ENCODE measurements around the gene TBC1D8. TPM values are rescaled to one million over a fixed set of nuclear protein-coding genes. Genes with fewer than 3 reads are reported as not detected.
A peak's percentile ranks its signal among the peaks of the same experiment; 100 is the strongest.

Gene TBC1D8
- total and polyA plus RNA-seq, 2 of the 13 experiments (the other 11 are each of a cell fraction or from before 2014, with no cell fraction given) = 45.1 to 95.4 TPM

DNA sequence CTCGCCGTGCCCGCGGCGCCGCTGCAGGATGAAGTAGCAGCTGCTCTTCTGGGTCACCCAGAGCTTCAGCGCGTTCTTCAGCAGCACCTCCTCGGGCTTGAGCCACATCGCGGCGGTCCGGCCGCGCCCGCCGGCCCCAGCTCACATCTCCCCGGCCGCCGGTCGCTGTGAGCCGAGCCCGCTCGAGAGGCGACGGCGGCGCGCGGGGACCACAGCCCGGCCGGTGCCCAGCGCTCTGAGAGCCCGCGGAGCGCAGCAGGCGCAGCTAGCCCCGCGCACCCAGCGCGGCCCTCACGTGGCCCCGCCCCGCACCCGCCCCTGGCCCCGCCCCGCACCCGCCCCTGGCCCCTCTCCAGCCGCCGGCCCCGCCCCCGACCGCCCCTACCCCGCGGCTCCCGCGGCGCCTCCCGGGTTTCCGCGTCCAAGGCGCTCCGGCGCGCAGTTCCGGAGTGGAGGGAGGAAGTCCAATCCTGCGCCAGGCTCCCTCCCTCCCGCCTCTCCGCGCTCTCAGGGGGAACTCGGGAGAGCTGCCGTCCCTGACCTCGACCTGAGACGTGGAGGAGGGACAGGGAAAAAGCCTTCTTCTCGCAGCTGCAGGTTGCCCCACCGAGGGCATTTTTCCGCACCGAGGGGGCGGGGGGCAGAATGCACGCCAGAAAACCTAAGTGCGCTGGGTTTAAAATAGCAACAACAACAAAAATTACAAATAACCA, at the start of gene TBC1D8 (continued):
- TF ChIP-seq, protein P1, sequence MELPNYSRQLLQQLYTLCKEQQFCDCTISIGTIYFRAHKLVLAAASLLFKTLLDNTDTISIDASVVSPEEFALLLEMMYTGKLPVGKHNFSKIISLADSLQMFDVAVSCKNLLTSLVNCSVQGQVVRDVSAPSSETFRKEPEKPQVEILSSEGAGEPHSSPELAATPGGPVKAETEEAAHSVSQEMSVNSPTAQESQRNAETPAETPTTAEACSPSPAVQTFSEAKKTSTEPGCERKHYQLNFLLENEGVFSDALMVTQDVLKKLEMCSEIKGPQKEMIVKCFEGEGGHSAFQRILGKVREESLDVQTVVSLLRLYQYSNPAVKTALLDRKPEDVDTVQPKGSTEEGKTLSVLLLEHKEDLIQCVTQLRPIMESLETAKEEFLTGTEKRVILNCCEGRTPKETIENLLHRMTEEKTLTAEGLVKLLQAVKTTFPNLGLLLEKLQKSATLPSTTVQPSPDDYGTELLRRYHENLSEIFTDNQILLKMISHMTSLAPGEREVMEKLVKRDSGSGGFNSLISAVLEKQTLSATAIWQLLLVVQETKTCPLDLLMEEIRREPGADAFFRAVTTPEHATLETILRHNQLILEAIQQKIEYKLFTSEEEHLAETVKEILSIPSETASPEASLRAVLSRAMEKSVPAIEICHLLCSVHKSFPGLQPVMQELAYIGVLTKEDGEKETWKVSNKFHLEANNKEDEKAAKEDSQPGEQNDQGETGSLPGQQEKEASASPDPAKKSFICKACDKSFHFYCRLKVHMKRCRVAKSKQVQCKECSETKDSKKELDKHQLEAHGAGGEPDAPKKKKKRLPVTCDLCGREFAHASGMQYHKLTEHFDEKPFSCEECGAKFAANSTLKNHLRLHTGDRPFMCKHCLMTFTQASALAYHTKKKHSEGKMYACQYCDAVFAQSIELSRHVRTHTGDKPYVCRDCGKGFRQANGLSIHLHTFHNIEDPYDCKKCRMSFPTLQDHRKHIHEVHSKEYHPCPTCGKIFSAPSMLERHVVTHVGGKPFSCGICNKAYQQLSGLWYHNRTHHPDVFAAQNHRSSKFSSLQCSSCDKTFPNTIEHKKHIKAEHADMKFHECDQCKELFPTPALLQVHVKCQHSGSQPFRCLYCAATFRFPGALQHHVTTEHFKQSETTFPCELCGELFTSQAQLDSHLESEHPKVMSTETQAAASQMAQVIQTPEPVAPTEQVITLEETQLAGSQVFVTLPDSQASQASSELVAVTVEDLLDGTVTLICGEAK (IDR thresholded peaks at IDR 0.05) = no peak
- TF ChIP-seq, protein P1 (CRISPR knock-in tag; IDR thresholded peaks at IDR 0.05) = no peak
- TF ChIP-seq, protein P2, sequence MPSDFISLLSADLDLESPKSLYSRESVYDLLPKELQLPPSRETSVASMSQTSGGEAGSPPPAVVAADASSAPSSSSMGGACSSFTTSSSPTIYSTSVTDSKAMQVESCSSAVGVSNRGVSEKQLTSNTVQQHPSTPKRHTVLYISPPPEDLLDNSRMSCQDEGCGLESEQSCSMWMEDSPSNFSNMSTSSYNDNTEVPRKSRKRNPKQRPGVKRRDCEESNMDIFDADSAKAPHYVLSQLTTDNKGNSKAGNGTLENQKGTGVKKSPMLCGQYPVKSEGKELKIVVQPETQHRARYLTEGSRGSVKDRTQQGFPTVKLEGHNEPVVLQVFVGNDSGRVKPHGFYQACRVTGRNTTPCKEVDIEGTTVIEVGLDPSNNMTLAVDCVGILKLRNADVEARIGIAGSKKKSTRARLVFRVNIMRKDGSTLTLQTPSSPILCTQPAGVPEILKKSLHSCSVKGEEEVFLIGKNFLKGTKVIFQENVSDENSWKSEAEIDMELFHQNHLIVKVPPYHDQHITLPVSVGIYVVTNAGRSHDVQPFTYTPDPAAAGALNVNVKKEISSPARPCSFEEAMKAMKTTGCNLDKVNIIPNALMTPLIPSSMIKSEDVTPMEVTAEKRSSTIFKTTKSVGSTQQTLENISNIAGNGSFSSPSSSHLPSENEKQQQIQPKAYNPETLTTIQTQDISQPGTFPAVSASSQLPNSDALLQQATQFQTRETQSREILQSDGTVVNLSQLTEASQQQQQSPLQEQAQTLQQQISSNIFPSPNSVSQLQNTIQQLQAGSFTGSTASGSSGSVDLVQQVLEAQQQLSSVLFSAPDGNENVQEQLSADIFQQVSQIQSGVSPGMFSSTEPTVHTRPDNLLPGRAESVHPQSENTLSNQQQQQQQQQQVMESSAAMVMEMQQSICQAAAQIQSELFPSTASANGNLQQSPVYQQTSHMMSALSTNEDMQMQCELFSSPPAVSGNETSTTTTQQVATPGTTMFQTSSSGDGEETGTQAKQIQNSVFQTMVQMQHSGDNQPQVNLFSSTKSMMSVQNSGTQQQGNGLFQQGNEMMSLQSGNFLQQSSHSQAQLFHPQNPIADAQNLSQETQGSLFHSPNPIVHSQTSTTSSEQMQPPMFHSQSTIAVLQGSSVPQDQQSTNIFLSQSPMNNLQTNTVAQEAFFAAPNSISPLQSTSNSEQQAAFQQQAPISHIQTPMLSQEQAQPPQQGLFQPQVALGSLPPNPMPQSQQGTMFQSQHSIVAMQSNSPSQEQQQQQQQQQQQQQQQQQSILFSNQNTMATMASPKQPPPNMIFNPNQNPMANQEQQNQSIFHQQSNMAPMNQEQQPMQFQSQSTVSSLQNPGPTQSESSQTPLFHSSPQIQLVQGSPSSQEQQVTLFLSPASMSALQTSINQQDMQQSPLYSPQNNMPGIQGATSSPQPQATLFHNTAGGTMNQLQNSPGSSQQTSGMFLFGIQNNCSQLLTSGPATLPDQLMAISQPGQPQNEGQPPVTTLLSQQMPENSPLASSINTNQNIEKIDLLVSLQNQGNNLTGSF (CRISPR knock-in tag; IDR thresholded peaks at IDR 0.05) = no peak
- TF ChIP-seq, protein P3, sequence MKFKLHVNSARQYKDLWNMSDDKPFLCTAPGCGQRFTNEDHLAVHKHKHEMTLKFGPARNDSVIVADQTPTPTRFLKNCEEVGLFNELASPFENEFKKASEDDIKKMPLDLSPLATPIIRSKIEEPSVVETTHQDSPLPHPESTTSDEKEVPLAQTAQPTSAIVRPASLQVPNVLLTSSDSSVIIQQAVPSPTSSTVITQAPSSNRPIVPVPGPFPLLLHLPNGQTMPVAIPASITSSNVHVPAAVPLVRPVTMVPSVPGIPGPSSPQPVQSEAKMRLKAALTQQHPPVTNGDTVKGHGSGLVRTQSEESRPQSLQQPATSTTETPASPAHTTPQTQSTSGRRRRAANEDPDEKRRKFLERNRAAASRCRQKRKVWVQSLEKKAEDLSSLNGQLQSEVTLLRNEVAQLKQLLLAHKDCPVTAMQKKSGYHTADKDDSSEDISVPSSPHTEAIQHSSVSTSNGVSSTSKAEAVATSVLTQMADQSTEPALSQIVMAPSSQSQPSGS (CRISPR knock-in tag; IDR thresholded peaks at IDR 0.05) = peak; percentile 62; the same call in 1 of the 2 replicates
- TF ChIP-seq NR3C1 (CRISPR knock-in tag; IDR thresholded peaks at IDR 0.05) = no peak
- no peak for TF ChIP-seq DNMT1 (CRISPR knock-in tag; IDR thresholded peaks at IDR 0.05)
- TF ChIP-seq HOXD1 (CRISPR knock-in tag; IDR thresholded peaks at IDR 0.05) = no peak
- peak; percentile 42; the same call in 1 of the 2 replicates for TF ChIP-seq KDM4B (CRISPR knock-in tag; IDR thresholded peaks at IDR 0.05)
- TF ChIP-seq ATM (IDR thresholded peaks at IDR 0.05; ENCODE audit: borderline replicate concordance) = no peak
- no peak for TF ChIP-seq HHEX (CRISPR knock-in tag; IDR thresholded peaks at IDR 0.05)
- TF ChIP-seq, protein P4, sequence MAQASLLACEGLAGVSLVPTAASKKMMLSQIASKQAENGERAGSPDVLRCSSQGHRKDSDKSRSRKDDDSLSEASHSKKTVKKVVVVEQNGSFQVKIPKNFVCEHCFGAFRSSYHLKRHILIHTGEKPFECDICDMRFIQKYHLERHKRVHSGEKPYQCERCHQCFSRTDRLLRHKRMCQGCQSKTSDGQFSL (CRISPR knock-in tag; IDR thresholded peaks at IDR 0.05) = 0 out of 2 replicates have a peak, but pooled peaks have one; percentile 13
- no peak for TF ChIP-seq ARNTL (CRISPR knock-in tag; IDR thresholded peaks at IDR 0.05)

All from HepG2 (cell line).